HCT116 (cell line): ENCODE results near the gene SHC4. TPM values are rescaled to one million over a fixed set of nuclear protein-coding genes. Genes with fewer than 3 reads are reported as not detected.

Experiments used
- ATAC-seq: fragments of 200-7000 bp; cut with Tn5 transposase; 2 replicates; pipeline ENCODE4 v1.9.1; 2020; ENCODE audit warnings: mild to moderate bottlenecking, moderate library complexity
- BruUV-seq: library from RNA; stranded (reverse); fragments of 400-500 nt; replicated peaks from 2 replicates; lab custom pipeline; 2021; lab: Mats Ljungman, UMichigan
- CTCF ChIA-PET: fragments of 300-600 bp; sonication (Branson Sonifier 250); formaldehyde crosslinking; loops from one replicate; lab custom pipeline; 2021; ENCODE audit warnings: antibody characterized with exemption; lab: Charles Lee
- POLR2A ChIA-PET: fragments of 300-600, 350-600 bp; sonication (Branson Sonifier 250); formaldehyde crosslinking; loops from one replicate; lab custom pipeline; 2021; ENCODE audit warnings: antibody characterized with exemption; lab: Charles Lee
- RAD21 ChIA-PET, 2 experiments: fragments of 300-600 bp; sonication (Branson Sonifier 250); formaldehyde crosslinking; loops; one replicate each; lab custom pipeline; 2023; ENCODE audit warnings: low total read pairs in 2 of 2; ENCODE audit not compliant: uncharacterized antibody in 2 of 2, unreplicated experiment in 2 of 2, low non-redundant PET in 1 of 2; lab: Charles Lee
- DNase-seq: peaks from one replicate; pipeline ENCODE4 v3.0.0-alpha.2; 2010; ENCODE audit warnings: low read depth, low spot score
- H2AFZ ChIP-seq: fragments of 200-600 bp; shearing (Covaris generic), sonication (generic); 2 replicates; pipeline ENCODE4 v1.6.1; 2017; ENCODE audit warnings: low read depth, mixed run types, mixed read lengths, antibody characterized with exemption, low read length; ENCODE audit not compliant: poor library complexity, severe bottlenecking
- H3K27ac ChIP-seq: 2 replicates; pipeline ENCODE4 v1.5.1; 2012; ENCODE audit warnings: low read depth, low read length
- H3K27me3 ChIP-seq: fragments of 200-600 bp; sonication (generic); 2 replicates; pipeline ENCODE4 v1.6.1; 2016; ENCODE audit warnings: mixed run types, low read length, mixed read lengths; ENCODE audit not compliant: insufficient read depth
- H3K36me3 ChIP-seq, 2 experiments: fragments of 200-500 bp in 1 of 2; fragments of 200-600 bp in 1 of 2; sonication (Bioruptor generic) in 1 of 2; sonication (generic) in 1 of 2; 2 replicates each; pipeline versions ENCODE4 v1.5.1 to v1.6.1; 2014 to 2016; ENCODE audit warnings: low read length in 2 of 2, inconsistent platforms in 1 of 2, mixed read lengths in 1 of 2, mixed run types in 1 of 2; ENCODE audit not compliant: insufficient read depth in 2 of 2, control insufficient read depth in 1 of 2
- H3K4me1 ChIP-seq, 2 experiments: fragments of 200-600 bp in 1 of 2; sonication (generic) in 1 of 2; 2 replicates each; pipeline versions ENCODE4 v1.5.1 to v1.6.1; 2012 to 2017; ENCODE audit warnings: low read length in 2 of 2, inconsistent platforms in 1 of 2, mild to moderate bottlenecking in 1 of 2, mixed read lengths in 1 of 2, mixed run types in 1 of 2, moderate library complexity in 1 of 2; ENCODE audit not compliant: insufficient read depth in 2 of 2, control insufficient read depth in 1 of 2
- H3K4me2 ChIP-seq: fragments of 200-600 bp; sonication (generic); 2 replicates; pipeline ENCODE4 v1.6.1; 2017; ENCODE audit warnings: mixed run types, low read length, mixed read lengths
- H3K4me3 ChIP-seq, 2 experiments: fragments of 200-600 bp in 1 of 2; sonication (generic) in 1 of 2; replicated peaks in 1 of 2; 2 replicates each; pipeline ENCODE4 v1.5.1; 2011 to 2016; ENCODE audit warnings: low read length in 2 of 2, control low read depth in 1 of 2, low read depth in 1 of 2, mild to moderate bottlenecking in 1 of 2, mixed read lengths in 1 of 2, mixed run types in 1 of 2
- H3K79me2 ChIP-seq: fragments of 200-600 bp; sonication (generic); 2 replicates; pipeline ENCODE4 v1.6.1; 2017; ENCODE audit warnings: mild to moderate bottlenecking, mixed run types, low read length, moderate library complexity, mixed read lengths; ENCODE audit not compliant: insufficient read depth
- H3K9ac ChIP-seq: fragments of 200-600 bp; sonication (generic); 2 replicates; pipeline ENCODE4 v1.6.1; 2016; ENCODE audit warnings: low read length, mixed read lengths
- H3K9me2 ChIP-seq: fragments of 200-600 bp; sonication (generic), shearing (Covaris generic); 2 replicates; pipeline ENCODE4 v1.6.1; 2017; ENCODE audit warnings: mixed run types, mild to moderate bottlenecking, moderate library complexity; ENCODE audit not compliant: insufficient read depth
- H3K9me3 ChIP-seq, 2 experiments: fragments of 200-500 bp in 1 of 2; fragments of 200-600 bp in 1 of 2; sonication (Bioruptor generic) in 1 of 2; sonication (generic) in 1 of 2; 2 replicates each; pipeline ENCODE4 v1.6.1; 2014 to 2017; ENCODE audit warnings: low read length in 2 of 2, mixed read lengths in 2 of 2, inconsistent platforms in 1 of 2, low read depth in 1 of 2, mild to moderate bottlenecking in 1 of 2, mixed run types in 1 of 2, moderate library complexity in 1 of 2; ENCODE audit not compliant: control insufficient read depth in 1 of 2, insufficient read depth in 1 of 2
- H4K20me1 ChIP-seq: fragments of 200-600 bp; sonication (generic), shearing (Covaris generic); 2 replicates; pipeline ENCODE4 v1.6.1; 2017; ENCODE audit warnings: mixed run types, mild to moderate bottlenecking, moderate library complexity; ENCODE audit not compliant: insufficient read depth
- CBX3 ChIP-seq: IDR thresholded peaks from 2 replicates; pipeline ENCODE4 v1.6.1; 2012; ENCODE audit warnings: low read depth
- EGR1 ChIP-seq: IDR thresholded peaks from 2 replicates; pipeline ENCODE4 v1.6.1; 2012; ENCODE audit warnings: low read depth
- EZH2 ChIP-seq: fragments of 200-600 bp; sonication (generic); IDR thresholded peaks from 2 replicates; pipeline ENCODE4 v1.6.1; 2017; ENCODE audit warnings: antibody characterized with exemption, mixed run types
- EZH2phosphoT487 ChIP-seq: fragments of 200-600 bp; IDR thresholded peaks from 2 replicates; pipeline ENCODE4 v1.6.1; 2018; ENCODE audit warnings: antibody characterized with exemption, borderline replicate concordance
- JUND ChIP-seq: IDR thresholded peaks from 2 replicates; pipeline ENCODE4 v1.6.1; 2012
- MAX ChIP-seq: IDR thresholded peaks from 2 replicates; pipeline ENCODE4 v1.6.1; 2012
- POLR2A ChIP-seq: IDR thresholded peaks from 2 replicates; pipeline ENCODE4 v1.7.0; 2011; ENCODE audit warnings: borderline replicate concordance; ENCODE audit not compliant: insufficient read depth, insufficient read length; ENCODE audit errors: extremely low read depth
- POLR2AphosphoS5 ChIP-seq: IDR thresholded peaks from 2 replicates; pipeline ENCODE4 v1.6.1; 2011; ENCODE audit warnings: mild to moderate bottlenecking, low read depth, low read length, moderate library complexity
- RAD21 ChIP-seq: IDR thresholded peaks from 2 replicates; pipeline ENCODE4 v1.6.1; 2012; ENCODE audit warnings: low read depth, mild to moderate bottlenecking
- SP1 ChIP-seq: IDR thresholded peaks from 2 replicates; pipeline ENCODE4 v1.6.1; 2012; ENCODE audit warnings: low read depth
- SRF ChIP-seq: IDR thresholded peaks from 2 replicates; pipeline ENCODE4 v1.6.1; 2012; ENCODE audit warnings: low read depth
- TCF7L2 ChIP-seq: IDR thresholded peaks from 2 replicates; pipeline ENCODE4 v1.7.0; 2011; ENCODE audit warnings: borderline replicate concordance, inconsistent platforms; ENCODE audit not compliant: insufficient read depth, insufficient read length; ENCODE audit errors: extremely low read depth
- YY1 ChIP-seq: IDR thresholded peaks from 2 replicates; pipeline ENCODE4 v1.6.1; 2011; ENCODE audit warnings: low read length, low read depth, moderate library complexity, mild to moderate bottlenecking; ENCODE audit not compliant: insufficient replicate concordance; ENCODE audit errors: extremely low read depth
- ZNF274 ChIP-seq: fragments of 200-500 bp; sonication (Bioruptor generic); IDR thresholded peaks from 2 replicates; pipeline ENCODE4 v1.6.1; 2014; ENCODE audit warnings: mild to moderate bottlenecking, low read depth, low read length, inconsistent platforms
- intact Hi-C: fragments of 100-400 bp; cut with micrococcal nuclease; formaldehyde crosslinking; loops from 2 replicates; pipeline ENCODE4 v1.10.0; 2022
- total RNA-seq: library from RNA; stranded (reverse); gene quantifications from one replicate; pipeline ENCODE4 v1.2.1, GENCODE V29; 2021; ENCODE audit not compliant: unreplicated experiment
- TF ChIP-seq, protein P1 (sequence below): IDR thresholded peaks from 2 replicates; pipeline ENCODE4 v1.6.1; 2012; ENCODE audit warnings: low read depth
- TF ChIP-seq, protein P2 (sequence below), 3 experiments: fragments of 200-600 bp in 1 of 3; sonication (generic) in 1 of 3; IDR thresholded peaks in 2 of 3; conservative IDR thresholded peaks in 1 of 3; 2 replicates each; pipeline ENCODE4 v1.5.1; 2012 to 2017; ENCODE audit warnings: low read depth in 2 of 3, low read length in 2 of 3, antibody characterized with exemption in 1 of 3, borderline replicate concordance in 1 of 3, control low read depth in 1 of 3, mild to moderate bottlenecking in 1 of 3, mixed read lengths in 1 of 3, mixed run types in 1 of 3, moderate library complexity in 1 of 3; ENCODE audit not compliant: insufficient read depth in 1 of 3
- TF ChIP-seq, protein P3 (sequence below): IDR thresholded peaks from 2 replicates; pipeline ENCODE4 v1.6.1; 2011; ENCODE audit warnings: mild to moderate bottlenecking, low read length, moderate library complexity; ENCODE audit not compliant: insufficient replicate concordance; ENCODE audit errors: extremely low read depth
- TF ChIP-seq, protein P4 (sequence below): IDR thresholded peaks from 2 replicates; pipeline ENCODE4 v1.6.1; 2012

Gene SHC4
- total RNA-seq, 1 experiment from 2014 or later, result 0.44 TPM

DNA sequence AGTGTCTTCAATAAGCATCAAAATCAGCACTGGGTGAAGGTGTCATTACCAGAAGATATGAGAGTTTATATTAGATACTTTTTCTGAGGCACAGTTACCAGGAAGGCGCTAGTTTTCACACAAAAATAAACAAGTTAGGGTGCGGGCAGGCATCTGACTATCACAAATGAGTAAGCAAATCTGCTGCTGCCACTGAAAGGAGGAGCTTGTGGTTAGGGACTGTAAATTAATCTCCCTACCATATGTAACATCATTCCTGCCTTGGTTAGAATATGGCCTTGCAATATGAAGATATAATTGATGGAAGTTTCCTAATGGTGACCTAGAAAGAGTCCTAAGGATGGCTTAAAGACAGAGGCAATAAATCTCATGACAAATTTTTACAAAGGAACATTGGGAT lies 105.3 kb downstream of the SHC4 start:
- peaks cover 8 to 12% of the 10 kb centered on the region in 2 experiments; a peak in 3 of 4 replicates for H3K4me1 ChIP-seq
- H3K9me2 ChIP-seq, result no peaks in the 10 kb centered on the region
- no peak overlapping the region for H3K4me2 ChIP-seq
- H3K9ac ChIP-seq, result no peak overlapping the region
- BruUV-seq, result no TSS peak
- POLR2A ChIA-PET, result no interaction called here
- no peak for ATAC-seq
- H2AFZ ChIP-seq, result no peak overlapping the region
- no peaks in the 10 kb centered on the region for H3K27me3 ChIP-seq
- no peaks in the 10 kb centered on the region for H3K9me3 ChIP-seq
- intact Hi-C loops, result no loop called here
- H4K20me1 ChIP-seq, result no peaks in the 10 kb centered on the region
- no peak for DNase-seq
- RAD21 ChIA-PET, result no interaction called here
- TF ChIP-seq, protein P1, sequence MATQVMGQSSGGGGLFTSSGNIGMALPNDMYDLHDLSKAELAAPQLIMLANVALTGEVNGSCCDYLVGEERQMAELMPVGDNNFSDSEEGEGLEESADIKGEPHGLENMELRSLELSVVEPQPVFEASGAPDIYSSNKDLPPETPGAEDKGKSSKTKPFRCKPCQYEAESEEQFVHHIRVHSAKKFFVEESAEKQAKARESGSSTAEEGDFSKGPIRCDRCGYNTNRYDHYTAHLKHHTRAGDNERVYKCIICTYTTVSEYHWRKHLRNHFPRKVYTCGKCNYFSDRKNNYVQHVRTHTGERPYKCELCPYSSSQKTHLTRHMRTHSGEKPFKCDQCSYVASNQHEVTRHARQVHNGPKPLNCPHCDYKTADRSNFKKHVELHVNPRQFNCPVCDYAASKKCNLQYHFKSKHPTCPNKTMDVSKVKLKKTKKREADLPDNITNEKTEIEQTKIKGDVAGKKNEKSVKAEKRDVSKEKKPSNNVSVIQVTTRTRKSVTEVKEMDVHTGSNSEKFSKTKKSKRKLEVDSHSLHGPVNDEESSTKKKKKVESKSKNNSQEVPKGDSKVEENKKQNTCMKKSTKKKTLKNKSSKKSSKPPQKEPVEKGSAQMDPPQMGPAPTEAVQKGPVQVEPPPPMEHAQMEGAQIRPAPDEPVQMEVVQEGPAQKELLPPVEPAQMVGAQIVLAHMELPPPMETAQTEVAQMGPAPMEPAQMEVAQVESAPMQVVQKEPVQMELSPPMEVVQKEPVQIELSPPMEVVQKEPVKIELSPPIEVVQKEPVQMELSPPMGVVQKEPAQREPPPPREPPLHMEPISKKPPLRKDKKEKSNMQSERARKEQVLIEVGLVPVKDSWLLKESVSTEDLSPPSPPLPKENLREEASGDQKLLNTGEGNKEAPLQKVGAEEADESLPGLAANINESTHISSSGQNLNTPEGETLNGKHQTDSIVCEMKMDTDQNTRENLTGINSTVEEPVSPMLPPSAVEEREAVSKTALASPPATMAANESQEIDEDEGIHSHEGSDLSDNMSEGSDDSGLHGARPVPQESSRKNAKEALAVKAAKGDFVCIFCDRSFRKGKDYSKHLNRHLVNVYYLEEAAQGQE, result no peak
- TF ChIP-seq, protein P2, sequence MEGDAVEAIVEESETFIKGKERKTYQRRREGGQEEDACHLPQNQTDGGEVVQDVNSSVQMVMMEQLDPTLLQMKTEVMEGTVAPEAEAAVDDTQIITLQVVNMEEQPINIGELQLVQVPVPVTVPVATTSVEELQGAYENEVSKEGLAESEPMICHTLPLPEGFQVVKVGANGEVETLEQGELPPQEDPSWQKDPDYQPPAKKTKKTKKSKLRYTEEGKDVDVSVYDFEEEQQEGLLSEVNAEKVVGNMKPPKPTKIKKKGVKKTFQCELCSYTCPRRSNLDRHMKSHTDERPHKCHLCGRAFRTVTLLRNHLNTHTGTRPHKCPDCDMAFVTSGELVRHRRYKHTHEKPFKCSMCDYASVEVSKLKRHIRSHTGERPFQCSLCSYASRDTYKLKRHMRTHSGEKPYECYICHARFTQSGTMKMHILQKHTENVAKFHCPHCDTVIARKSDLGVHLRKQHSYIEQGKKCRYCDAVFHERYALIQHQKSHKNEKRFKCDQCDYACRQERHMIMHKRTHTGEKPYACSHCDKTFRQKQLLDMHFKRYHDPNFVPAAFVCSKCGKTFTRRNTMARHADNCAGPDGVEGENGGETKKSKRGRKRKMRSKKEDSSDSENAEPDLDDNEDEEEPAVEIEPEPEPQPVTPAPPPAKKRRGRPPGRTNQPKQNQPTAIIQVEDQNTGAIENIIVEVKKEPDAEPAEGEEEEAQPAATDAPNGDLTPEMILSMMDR (IDR thresholded peaks at IDR 0.05 in 2 of 3, conservative IDR thresholded peaks at IDR 0.05 in 1 of 3; ENCODE audit: borderline replicate concordance in 1 of 3, insufficient read depth in 1 of 3, low read depth in 2 of 3, low read length in 2 of 3), result no peak
- TF ChIP-seq YY1 (no peak), ZNF274 (no peak), CBX3 (no peak), JUND (no peak), EGR1 (no peak), EZH2phosphoT487 (no peak), EZH2 (no peak), MAX (no peak), RAD21 (no peak), POLR2AphosphoS5 (no peak), POLR2A (no peak), SRF (no peak), TCF7L2 (no peak), SP1 (no peak)
- TF ChIP-seq, protein P3, sequence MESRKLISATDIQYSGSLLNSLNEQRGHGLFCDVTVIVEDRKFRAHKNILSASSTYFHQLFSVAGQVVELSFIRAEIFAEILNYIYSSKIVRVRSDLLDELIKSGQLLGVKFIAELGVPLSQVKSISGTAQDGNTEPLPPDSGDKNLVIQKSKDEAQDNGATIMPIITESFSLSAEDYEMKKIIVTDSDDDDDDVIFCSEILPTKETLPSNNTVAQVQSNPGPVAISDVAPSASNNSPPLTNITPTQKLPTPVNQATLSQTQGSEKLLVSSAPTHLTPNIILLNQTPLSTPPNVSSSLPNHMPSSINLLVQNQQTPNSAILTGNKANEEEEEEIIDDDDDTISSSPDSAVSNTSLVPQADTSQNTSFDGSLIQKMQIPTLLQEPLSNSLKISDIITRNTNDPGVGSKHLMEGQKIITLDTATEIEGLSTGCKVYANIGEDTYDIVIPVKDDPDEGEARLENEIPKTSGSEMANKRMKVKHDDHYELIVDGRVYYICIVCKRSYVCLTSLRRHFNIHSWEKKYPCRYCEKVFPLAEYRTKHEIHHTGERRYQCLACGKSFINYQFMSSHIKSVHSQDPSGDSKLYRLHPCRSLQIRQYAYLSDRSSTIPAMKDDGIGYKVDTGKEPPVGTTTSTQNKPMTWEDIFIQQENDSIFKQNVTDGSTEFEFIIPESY, result no peak
- TF ChIP-seq, protein P4, sequence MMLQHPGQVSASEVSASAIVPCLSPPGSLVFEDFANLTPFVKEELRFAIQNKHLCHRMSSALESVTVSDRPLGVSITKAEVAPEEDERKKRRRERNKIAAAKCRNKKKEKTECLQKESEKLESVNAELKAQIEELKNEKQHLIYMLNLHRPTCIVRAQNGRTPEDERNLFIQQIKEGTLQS, result no peak
- no peak overlapping the region for H3K4me3 ChIP-seq
- no peak overlapping the region for H3K27ac ChIP-seq
- no peaks in the 10 kb centered on the region for H3K79me2 ChIP-seq
- CTCF ChIA-PET, result interaction anchor here (1.4 kb wide), 1 partner anchor 20 kb away, joined by 3 read pairs; the partner anchor contains the start of gene EID1
- no peaks in the 10 kb centered on the region for H3K36me3 ChIP-seq
